Mucosa of descending colon (tissue), 3 donors: ENCODE measurements around the gene RALB. TPM values are rescaled to one million over a fixed set of nuclear protein-coding genes. Genes with fewer than 3 reads are reported as not detected.

Experiments used
- ATAC-seq: fragments of 200-7000 bp; cut with Tn5 transposase; one replicate; pipeline ENCODE4 v1.9.1; 2020; ENCODE audit warnings: mild to moderate bottlenecking, moderate library complexity
- DNase-seq, 3 donors: peaks; one replicate each; pipeline ENCODE4 v3.0.0-alpha.2; 2020
- H3K36me3 ChIP-seq: fragments of 200-600 bp; one replicate; pipeline ENCODE4 v1.8.0; 2021; ENCODE audit warnings: low read depth, mild to moderate bottlenecking
- H3K4me1 ChIP-seq: fragments of 200-600 bp; one replicate; pipeline ENCODE4 v1.8.0; 2021; ENCODE audit warnings: low read depth, mild to moderate bottlenecking
- H3K4me3 ChIP-seq: fragments of 200-600 bp; one replicate; pipeline ENCODE4 v1.8.0; 2021; ENCODE audit warnings: mild to moderate bottlenecking
- H3K9me3 ChIP-seq: fragments of 200-600 bp; one replicate; pipeline ENCODE4 v1.8.0; 2021; ENCODE audit warnings: mild to moderate bottlenecking
- intact Hi-C, 2 donors: fragments of 100-400 bp; cut with DNase I in 1 of 2; cut with micrococcal nuclease in 1 of 2; formaldehyde crosslinking; loops; one replicate each; pipeline versions ENCODE4 v1.11.0 to v1.11.1; 2022; cut with DNase I, micrococcal nuclease
- total RNA-seq, 3 donors: library from RNA; stranded (reverse); fragmentation: NEBNext Ultra II Directional in 2 of 3; extraction: Animal tissue kit (Norgen Biotek cat#: 25700) in 2 of 3; gene quantifications; one replicate each; pipeline versions ENCODE4 v1.2.1 to v1.2.4, GENCODE V29; 2021 to 2023
- TF ChIP-seq, protein P1 (sequence below): fragments of 200-600 bp; IDR thresholded peaks from one replicate; pipeline ENCODE4 v1.8.0; 2022; ENCODE audit warnings: antibody characterized with exemption, mild to moderate bottlenecking
- donor health status: DM: no; HTN: no; CAD: no; lungs with moderate emphysema.
- donor health status: DM: no; HTN: no; CAD: no.
- donor health status: DM: no; HTN: yes; CAD: no.

RALB gene
- total RNA-seq, 3 donors from 2014 or later = 75.1 to 83.8 (median 80.8) TPM

DNA sequence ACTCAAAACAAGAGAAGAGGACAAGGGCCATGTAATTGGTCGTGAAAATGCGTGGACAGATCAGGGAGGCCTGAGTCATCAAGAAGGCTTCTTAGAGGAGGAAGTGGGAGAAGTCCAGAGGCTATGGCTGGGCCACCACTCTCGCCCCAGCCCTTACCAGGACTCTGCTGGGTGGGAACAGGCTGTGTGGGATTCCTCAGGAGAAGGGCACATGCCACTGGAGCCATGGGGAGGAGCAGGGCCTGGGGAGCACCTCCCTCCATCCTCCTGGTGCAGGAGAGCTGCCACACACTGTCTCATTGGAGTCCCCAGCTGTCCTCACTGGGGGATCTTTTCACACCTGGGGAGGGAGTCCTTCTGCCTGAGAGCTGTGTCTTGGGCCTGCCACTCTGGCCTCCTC is 9.4 kb upstream of the RALB start:
- peaks cover 29% of the 10 kb centered on the region for H3K4me1 ChIP-seq
- DNase-seq = no peak
- peaks cover 3% of the 10 kb centered on the region for H3K36me3 ChIP-seq
- no peak overlapping the region for H3K4me3 ChIP-seq
- TF ChIP-seq, protein P1, sequence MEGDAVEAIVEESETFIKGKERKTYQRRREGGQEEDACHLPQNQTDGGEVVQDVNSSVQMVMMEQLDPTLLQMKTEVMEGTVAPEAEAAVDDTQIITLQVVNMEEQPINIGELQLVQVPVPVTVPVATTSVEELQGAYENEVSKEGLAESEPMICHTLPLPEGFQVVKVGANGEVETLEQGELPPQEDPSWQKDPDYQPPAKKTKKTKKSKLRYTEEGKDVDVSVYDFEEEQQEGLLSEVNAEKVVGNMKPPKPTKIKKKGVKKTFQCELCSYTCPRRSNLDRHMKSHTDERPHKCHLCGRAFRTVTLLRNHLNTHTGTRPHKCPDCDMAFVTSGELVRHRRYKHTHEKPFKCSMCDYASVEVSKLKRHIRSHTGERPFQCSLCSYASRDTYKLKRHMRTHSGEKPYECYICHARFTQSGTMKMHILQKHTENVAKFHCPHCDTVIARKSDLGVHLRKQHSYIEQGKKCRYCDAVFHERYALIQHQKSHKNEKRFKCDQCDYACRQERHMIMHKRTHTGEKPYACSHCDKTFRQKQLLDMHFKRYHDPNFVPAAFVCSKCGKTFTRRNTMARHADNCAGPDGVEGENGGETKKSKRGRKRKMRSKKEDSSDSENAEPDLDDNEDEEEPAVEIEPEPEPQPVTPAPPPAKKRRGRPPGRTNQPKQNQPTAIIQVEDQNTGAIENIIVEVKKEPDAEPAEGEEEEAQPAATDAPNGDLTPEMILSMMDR = no peak
- ATAC-seq = no peak
- intact Hi-C loops = no loop called here
- H3K9me3 ChIP-seq = no peaks in the 10 kb centered on the region

DNA sequence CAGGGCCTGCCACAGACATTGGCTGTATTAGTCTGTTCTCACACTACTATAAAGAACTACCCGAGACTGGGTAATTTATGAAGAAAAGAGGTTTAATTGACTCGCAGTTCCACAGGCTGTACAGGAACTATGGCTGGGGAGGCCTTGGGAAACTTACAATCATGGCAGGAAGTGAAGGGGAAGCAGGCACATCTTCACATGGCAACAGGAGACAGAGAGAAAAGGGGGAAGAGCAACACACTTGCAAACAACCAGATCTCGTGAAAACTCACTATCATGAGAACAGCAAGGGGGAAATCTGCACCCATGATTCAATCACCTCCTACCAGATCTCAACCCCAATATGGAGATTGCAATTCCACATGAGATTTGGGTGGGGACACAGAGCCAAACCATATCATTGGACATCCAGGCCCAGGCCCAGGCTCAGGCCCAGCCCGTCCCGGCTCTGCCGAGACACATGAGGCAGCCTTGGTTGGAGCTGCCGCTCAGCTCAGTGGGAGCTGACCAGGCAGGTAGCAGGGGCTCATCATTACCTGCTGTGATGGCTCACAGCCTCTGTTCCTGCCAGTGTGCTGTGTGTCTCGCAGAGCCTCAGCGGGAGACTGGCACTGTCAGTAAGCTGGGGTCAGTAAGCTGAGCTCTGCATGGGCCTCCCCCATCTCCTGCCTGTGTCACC is 8.6 kb upstream of the RALB start:
- no peak for DNase-seq
- intact Hi-C loops = no loop called here

DNA sequence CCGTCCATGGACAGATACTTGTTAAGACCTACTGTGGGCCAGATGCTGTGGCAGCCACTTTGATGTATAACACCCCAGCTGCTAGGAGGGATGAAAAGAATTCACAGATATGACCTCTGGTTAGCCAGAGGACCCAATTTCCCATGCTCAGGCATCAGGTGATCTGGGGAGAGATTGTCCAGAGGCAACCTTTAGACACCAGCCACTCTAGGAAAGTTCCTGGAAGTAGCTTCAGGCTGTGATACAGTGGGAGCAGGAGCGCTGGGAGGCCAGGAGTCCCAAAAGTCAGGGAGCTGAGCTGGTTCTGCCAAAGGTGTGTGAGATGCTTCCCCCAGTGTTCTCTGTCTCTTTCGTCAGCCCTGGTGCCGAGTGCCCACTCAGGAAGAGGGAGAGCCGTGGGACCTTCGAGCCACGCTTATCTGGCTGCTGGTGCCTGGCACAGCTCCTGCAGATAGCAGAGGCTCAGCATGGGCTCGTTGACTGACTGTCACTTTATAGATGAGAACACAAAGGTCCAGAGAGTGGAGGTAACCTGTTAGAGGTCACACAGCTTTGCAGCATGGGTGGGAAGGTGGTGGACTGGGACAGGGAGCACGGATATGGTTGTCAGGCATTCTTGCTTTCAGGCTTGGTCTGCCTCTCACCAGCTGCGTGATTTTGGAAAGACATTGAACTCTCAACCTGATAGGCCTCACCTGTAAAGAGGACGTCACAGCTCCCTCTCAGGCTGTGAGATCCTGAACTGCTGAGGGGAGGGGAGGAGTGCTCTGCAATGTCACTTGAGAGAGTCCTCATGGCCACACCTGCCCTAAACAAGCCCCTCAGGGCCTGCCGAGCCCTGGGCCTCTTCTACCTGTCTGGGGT is 7.8 kb upstream of the RALB start:
- H3K9me3 ChIP-seq = no peaks in the 10 kb centered on the region
- peaks cover 3% of the 10 kb centered on the region for H3K36me3 ChIP-seq
- intact Hi-C loops = no loop called here
- TF ChIP-seq, protein P1 = no peak
- H3K4me3 ChIP-seq = no peak overlapping the region
- H3K4me1 ChIP-seq = peaks cover 19% of the 10 kb centered on the region
- peak; percentile 67 for ATAC-seq
- DNase-seq = no peak

More for the DNA sequence above, 8.6 kb upstream of the RALB start:
- Histone ChIP-seq H3K9me3 (no peaks in the 10 kb centered on the region), H3K4me3 (no peak overlapping the region), H3K36me3 (peaks cover 3% of the 10 kb centered on the region), H3K4me1 (peaks cover 24% of the 10 kb centered on the region)
- ATAC-seq = no peak
- TF ChIP-seq, protein P1 = no peak

DNA sequence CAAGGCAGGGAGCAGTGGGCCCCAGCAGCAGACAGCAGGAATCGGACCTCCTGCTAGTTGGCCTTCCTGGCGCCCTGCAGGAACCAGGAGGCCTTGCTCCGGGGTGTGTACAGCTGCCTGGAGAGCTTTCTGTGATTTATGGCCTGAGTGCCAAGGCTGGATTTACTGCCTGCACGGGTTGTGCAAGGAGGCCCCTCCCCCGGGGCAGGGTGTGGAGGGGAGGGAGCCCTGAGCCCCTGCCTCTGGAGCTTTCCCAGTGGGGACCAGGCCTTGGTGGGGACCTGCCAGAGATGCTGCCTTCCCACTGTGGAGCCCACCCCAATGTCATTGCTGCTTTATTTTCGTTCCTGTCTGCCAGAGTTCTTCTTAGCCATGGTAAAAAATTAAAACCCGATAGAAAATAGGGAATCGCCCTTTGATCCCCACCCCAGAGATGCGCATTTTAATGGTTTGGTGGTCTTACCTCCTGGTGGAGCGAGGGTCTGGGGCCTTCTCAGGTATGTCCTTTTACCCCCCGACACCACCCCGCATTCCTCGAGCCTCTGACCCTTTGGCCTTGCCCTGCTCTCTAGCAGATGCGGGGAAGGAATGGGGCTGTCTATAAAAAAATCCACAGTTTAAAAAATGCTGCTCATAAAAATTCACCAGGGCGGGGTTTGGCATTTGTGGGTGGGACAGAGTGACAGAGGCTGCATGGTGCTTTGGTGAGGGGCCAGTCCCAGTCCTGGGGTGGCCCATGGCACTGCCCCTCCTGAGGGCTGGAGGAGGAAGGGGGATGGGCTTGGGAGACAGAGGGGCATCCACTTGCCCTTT is 6.9 kb upstream of the RALB start:
- Histone ChIP-seq H3K36me3 (peaks cover 3% of the 10 kb centered on the region), H3K4me3 (no peak overlapping the region), H3K4me1 (peaks cover 19% of the 10 kb centered on the region), H3K9me3 (no peaks in the 10 kb centered on the region)
- ATAC-seq = peak; percentile 98
- intact Hi-C loops = no loop called here
- TF ChIP-seq, protein P1 = peak; percentile 3
- peak; percentile 89 to 90 (median 89) for DNase-seq

DNA sequence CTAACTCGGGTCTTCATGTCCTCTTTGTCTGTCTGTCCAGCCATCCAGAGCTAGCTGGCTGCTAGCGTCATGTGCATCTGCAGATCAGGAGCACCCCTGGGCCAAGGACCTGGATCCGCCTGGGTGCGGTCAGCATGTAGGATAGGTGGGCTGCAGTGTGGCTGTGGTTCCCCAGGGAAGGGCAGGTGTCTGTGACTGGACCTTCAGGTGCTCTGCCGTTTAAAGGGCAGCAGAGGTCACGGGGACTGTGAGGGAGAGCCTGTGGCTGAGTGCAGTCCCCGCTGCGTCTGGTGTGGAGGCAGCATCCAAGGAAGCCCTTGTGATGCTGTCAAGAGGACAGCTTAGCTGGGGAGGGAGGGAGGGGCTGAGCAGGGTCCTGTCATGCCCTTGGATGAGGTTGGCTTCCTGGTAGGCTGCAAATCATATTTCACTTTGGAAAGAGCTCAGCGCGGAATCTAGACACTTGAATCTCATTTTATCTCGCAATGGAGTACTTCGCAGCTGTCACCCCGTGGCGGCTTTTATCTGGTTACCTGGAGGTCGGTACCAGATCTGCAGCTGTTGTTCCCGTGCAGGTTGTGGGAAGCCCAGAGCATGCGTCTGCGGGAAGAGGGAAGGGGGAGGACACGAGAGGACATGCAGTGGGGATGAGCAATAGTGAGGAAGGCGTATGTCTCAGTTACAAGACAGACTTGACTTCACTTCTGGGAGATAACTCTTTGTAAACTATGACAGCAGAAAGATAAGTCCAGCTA is 5.9 kb upstream of the RALB start:
- peaks cover 19% of the 10 kb centered on the region for H3K4me1 ChIP-seq

More for the DNA sequence above, 5.9 kb upstream of the RALB start:
- Histone ChIP-seq H3K4me3 (no peak overlapping the region), H3K9me3 (no peaks in the 10 kb centered on the region), H3K36me3 (peaks cover 3% of the 10 kb centered on the region)
- DNase-seq = no peak
- intact Hi-C loops = no loop called here
- TF ChIP-seq, protein P1 = no peak
- no peak for ATAC-seq
